K562 (cell line): ENCODE results near the gene REC8. TPM values are rescaled to one million over a fixed set of nuclear protein-coding genes. Genes with fewer than 3 reads are reported as not detected.

Source experiments
- LCOR ChIP-seq: sonication (generic); formaldehyde crosslinking; IDR thresholded peaks from 2 replicates; pipeline ENCODE4 v1.8.0; 2022; ENCODE audit warnings: mild to moderate bottlenecking, missing genetic modification reagents
- MAFF ChIP-seq: IDR thresholded peaks from 2 replicates; pipeline ENCODE4 v1.6.1; 2012; ENCODE audit warnings: low read length, improper control_type of control experiment
- ZNF124 ChIP-seq: sonication (generic); formaldehyde crosslinking; IDR thresholded peaks from 2 replicates; pipeline ENCODE4 v1.8.1; 2022; ENCODE audit warnings: missing genetic modification reagents
- polyA plus RNA-seq, 8 experiments: library from polyadenylated mRNA; depleted of rRNA in 4 of 8; stranded (reverse) in 5 of 8; unstranded in 3 of 8; fragments of >200 nt; fragmentation: Nextera tagmentation in 2 of 8; fragmentation: Illumina TruSeq in 1 of 8; extraction: Ambion mirVana in 2 of 8; extraction: Trizol in 1 of 8; gene quantifications; 2 replicates each; pipeline versions ENCODE4 v1.2.1 to v1.2.3, GENCODE V29; 2011 to 2014; ENCODE audit warnings: inconsistent platforms in 1 of 8, missing spikeins in 1 of 8
- total RNA-seq, 7 experiments: library from RNA; depleted of rRNA in 6 of 7; stranded (reverse); fragments of >200 nt in 6 of 7; fragmentation: Illumina TruSeq in 2 of 7; extraction: Trizol in 2 of 7; gene quantifications; 2 replicates each; pipeline versions ENCODE4 v1.2.1 to v1.2.3, GENCODE V29; 2011 to 2021; ENCODE audit warnings: low replicate concordance in 1 of 7
- TF ChIP-seq, protein P1 (sequence below), 3 experiments: fragments of 200-800 bp in 1 of 3; fragments of 250-450 bp in 1 of 3; fragments of 450-650 bp in 1 of 3; sonication (Bioruptor Pico) in 1 of 3; sonication (Bioruptor generic) in 1 of 3; formaldehyde crosslinking in 1 of 3; IDR thresholded peaks; 2 replicates each; pipeline versions ENCODE4 v1.6.1 to v1.8.0; 2016 to 2022; ENCODE audit warnings: mild to moderate bottlenecking in 2 of 3, missing genetic modification characterization in 2 of 3, missing compliant biosample characterization in 1 of 3, moderate library complexity in 1 of 3
- TF ChIP-seq, protein P2 (sequence below): fragments of 200-800 bp; sonication (Bioruptor generic); IDR thresholded peaks from 2 replicates; pipeline ENCODE4 v1.6.1; 2016; ENCODE audit warnings: missing genetic modification characterization, missing compliant biosample characterization
- TF ChIP-seq, protein P3 (sequence below): sonication (generic); formaldehyde crosslinking; IDR thresholded peaks from 2 replicates; pipeline ENCODE4 v1.8.0; 2022; ENCODE audit warnings: mild to moderate bottlenecking, missing genetic modification reagents
- TF ChIP-seq, protein P4 (sequence below): fragments of 450-650 bp; IDR thresholded peaks from 2 replicates; pipeline ENCODE4 v1.6.1; 2017; ENCODE audit warnings: antibody characterized with exemption, mild to moderate bottlenecking

REC8 gene
- total and polyA plus RNA-seq, 9 of the 15 experiments (the other 6 are each of a cell fraction or from before 2014, with no cell fraction given), result 0.11 to 2.5 (median 0.85) TPM

DNA sequence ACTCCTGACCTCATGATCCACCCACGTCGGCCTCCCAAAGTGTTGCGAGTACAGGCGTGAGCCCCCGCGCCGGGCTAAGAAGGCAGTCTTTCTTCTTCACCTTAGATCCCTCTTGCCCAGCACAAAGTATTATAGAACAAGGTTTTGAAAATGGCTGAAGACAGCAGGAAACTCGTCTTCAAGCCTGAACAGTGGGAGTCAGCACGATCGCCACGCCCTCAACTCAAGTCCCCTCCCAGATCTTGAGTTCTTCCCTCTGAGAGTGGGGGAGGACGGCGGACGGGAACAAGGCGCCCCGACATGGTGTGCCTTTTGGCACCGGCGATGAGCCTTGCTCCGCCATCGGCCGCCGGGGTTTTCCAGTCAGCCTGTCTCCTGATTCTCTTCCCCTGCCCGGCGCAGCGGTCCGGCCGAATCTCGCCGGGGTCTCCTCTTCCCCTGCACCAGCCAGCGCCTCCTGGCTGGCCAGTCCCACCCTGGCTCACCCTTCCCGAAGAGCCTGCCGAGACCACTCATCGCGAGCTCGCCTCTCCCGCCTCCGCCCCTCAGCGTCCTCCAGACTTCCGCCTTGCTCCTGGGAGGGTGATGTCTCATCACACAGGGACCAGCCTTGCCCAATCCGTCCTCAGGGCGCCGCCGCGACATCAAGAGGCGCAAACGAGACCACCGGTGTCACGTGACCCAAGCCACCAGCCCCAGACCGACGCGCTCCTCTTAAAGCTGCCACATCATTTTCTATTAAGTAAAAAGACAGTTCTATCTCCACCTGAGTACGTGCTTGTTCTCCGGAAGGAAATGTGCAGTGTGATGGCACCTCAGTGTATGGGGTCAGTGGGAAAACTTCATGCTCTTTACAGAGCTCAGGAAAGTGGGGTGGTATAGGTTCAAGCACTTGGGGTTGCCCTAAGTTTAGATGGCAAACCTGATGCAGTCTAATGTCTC lies 41.3 kb downstream of the REC8 start, which contains the start of gene CHMP4A (continued):
- TF ChIP-seq, protein P1, sequence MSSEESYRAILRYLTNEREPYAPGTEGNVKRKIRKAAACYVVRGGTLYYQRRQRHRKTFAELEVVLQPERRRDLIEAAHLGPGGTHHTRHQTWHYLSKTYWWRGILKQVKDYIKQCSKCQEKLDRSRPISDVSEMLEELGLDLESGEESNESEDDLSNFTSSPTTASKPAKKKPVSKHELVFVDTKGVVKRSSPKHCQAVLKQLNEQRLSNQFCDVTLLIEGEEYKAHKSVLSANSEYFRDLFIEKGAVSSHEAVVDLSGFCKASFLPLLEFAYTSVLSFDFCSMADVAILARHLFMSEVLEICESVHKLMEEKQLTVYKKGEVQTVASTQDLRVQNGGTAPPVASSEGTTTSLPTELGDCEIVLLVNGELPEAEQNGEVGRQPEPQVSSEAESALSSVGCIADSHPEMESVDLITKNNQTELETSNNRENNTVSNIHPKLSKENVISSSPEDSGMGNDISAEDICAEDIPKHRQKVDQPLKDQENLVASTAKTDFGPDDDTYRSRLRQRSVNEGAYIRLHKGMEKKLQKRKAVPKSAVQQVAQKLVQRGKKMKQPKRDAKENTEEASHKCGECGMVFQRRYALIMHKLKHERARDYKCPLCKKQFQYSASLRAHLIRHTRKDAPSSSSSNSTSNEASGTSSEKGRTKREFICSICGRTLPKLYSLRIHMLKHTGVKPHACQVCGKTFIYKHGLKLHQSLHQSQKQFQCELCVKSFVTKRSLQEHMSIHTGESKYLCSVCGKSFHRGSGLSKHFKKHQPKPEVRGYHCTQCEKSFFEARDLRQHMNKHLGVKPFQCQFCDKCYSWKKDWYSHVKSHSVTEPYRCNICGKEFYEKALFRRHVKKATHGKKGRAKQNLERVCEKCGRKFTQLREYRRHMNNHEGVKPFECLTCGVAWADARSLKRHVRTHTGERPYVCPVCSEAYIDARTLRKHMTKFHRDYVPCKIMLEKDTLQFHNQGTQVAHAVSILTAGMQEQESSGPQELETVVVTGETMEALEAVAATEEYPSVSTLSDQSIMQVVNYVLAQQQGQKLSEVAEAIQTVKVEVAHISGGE (CRISPR knock-in tag; IDR thresholded peaks at IDR 0.05), result peak in 1 of 3 experiments; percentile 66; a peak in 2 of 6 replicates
- TF ChIP-seq MAFF (no peak), ZNF124 (CRISPR knock-in tag) (no peak), LCOR (no peak)
- TF ChIP-seq, protein P2, sequence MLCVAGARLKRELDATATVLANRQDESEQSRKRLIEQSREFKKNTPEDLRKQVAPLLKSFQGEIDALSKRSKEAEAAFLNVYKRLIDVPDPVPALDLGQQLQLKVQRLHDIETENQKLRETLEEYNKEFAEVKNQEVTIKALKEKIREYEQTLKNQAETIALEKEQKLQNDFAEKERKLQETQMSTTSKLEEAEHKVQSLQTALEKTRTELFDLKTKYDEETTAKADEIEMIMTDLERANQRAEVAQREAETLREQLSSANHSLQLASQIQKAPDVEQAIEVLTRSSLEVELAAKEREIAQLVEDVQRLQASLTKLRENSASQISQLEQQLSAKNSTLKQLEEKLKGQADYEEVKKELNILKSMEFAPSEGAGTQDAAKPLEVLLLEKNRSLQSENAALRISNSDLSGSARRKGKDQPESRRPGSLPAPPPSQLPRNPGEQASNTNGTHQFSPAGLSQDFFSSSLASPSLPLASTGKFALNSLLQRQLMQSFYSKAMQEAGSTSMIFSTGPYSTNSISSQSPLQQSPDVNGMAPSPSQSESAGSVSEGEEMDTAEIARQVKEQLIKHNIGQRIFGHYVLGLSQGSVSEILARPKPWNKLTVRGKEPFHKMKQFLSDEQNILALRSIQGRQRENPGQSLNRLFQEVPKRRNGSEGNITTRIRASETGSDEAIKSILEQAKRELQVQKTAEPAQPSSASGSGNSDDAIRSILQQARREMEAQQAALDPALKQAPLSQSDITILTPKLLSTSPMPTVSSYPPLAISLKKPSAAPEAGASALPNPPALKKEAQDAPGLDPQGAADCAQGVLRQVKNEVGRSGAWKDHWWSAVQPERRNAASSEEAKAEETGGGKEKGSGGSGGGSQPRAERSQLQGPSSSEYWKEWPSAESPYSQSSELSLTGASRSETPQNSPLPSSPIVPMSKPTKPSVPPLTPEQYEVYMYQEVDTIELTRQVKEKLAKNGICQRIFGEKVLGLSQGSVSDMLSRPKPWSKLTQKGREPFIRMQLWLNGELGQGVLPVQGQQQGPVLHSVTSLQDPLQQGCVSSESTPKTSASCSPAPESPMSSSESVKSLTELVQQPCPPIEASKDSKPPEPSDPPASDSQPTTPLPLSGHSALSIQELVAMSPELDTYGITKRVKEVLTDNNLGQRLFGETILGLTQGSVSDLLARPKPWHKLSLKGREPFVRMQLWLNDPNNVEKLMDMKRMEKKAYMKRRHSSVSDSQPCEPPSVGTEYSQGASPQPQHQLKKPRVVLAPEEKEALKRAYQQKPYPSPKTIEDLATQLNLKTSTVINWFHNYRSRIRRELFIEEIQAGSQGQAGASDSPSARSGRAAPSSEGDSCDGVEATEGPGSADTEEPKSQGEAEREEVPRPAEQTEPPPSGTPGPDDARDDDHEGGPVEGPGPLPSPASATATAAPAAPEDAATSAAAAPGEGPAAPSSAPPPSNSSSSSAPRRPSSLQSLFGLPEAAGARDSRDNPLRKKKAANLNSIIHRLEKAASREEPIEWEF (CRISPR knock-in tag), result no peak
- TF ChIP-seq, protein P3, sequence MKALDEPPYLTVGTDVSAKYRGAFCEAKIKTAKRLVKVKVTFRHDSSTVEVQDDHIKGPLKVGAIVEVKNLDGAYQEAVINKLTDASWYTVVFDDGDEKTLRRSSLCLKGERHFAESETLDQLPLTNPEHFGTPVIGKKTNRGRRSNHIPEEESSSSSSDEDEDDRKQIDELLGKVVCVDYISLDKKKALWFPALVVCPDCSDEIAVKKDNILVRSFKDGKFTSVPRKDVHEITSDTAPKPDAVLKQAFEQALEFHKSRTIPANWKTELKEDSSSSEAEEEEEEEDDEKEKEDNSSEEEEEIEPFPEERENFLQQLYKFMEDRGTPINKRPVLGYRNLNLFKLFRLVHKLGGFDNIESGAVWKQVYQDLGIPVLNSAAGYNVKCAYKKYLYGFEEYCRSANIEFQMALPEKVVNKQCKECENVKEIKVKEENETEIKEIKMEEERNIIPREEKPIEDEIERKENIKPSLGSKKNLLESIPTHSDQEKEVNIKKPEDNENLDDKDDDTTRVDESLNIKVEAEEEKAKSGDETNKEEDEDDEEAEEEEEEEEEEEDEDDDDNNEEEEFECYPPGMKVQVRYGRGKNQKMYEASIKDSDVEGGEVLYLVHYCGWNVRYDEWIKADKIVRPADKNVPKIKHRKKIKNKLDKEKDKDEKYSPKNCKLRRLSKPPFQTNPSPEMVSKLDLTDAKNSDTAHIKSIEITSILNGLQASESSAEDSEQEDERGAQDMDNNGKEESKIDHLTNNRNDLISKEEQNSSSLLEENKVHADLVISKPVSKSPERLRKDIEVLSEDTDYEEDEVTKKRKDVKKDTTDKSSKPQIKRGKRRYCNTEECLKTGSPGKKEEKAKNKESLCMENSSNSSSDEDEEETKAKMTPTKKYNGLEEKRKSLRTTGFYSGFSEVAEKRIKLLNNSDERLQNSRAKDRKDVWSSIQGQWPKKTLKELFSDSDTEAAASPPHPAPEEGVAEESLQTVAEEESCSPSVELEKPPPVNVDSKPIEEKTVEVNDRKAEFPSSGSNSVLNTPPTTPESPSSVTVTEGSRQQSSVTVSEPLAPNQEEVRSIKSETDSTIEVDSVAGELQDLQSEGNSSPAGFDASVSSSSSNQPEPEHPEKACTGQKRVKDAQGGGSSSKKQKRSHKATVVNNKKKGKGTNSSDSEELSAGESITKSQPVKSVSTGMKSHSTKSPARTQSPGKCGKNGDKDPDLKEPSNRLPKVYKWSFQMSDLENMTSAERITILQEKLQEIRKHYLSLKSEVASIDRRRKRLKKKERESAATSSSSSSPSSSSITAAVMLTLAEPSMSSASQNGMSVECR (CRISPR knock-in tag), result peak; percentile 83
- TF ChIP-seq, protein P4, sequence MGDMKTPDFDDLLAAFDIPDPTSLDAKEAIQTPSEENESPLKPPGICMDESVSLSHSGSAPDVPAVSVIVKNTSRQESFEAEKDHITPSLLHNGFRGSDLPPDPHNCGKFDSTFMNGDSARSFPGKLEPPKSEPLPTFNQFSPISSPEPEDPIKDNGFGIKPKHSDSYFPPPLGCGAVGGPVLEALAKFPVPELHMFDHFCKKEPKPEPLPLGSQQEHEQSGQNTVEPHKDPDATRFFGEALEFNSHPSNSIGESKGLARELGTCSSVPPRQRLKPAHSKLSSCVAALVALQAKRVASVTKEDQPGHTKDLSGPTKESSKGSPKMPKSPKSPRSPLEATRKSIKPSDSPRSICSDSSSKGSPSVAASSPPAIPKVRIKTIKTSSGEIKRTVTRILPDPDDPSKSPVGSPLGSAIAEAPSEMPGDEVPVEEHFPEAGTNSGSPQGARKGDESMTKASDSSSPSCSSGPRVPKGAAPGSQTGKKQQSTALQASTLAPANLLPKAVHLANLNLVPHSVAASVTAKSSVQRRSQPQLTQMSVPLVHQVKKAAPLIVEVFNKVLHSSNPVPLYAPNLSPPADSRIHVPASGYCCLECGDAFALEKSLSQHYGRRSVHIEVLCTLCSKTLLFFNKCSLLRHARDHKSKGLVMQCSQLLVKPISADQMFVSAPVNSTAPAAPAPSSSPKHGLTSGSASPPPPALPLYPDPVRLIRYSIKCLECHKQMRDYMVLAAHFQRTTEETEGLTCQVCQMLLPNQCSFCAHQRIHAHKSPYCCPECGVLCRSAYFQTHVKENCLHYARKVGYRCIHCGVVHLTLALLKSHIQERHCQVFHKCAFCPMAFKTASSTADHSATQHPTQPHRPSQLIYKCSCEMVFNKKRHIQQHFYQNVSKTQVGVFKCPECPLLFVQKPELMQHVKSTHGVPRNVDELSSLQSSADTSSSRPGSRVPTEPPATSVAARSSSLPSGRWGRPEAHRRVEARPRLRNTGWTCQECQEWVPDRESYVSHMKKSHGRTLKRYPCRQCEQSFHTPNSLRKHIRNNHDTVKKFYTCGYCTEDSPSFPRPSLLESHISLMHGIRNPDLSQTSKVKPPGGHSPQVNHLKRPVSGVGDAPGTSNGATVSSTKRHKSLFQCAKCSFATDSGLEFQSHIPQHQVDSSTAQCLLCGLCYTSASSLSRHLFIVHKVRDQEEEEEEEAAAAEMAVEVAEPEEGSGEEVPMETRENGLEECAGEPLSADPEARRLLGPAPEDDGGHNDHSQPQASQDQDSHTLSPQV, result no peak
